ENCODE measurements around the gene PDE7B.

DNA sequence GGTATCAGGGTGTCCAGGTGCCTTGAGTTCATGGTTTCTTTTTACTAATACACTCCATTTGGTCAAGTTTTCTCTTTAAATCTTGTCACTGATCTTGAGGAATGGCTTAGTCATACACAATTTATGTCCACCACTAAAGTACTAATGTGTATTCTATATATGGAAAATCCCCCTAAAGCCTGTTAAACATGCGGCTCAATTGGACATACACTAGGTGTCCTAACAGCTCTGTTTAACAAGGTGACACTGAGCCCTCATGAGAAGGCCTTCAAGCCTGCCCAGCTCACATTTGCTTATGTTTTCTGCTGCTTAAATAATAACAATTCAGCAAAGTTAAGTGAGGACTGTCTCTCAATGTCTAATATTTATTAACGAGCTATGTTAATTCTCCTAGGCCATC is 31.5 kb downstream of the PDE7B start:
- TF ChIP-seq, protein P1, sequence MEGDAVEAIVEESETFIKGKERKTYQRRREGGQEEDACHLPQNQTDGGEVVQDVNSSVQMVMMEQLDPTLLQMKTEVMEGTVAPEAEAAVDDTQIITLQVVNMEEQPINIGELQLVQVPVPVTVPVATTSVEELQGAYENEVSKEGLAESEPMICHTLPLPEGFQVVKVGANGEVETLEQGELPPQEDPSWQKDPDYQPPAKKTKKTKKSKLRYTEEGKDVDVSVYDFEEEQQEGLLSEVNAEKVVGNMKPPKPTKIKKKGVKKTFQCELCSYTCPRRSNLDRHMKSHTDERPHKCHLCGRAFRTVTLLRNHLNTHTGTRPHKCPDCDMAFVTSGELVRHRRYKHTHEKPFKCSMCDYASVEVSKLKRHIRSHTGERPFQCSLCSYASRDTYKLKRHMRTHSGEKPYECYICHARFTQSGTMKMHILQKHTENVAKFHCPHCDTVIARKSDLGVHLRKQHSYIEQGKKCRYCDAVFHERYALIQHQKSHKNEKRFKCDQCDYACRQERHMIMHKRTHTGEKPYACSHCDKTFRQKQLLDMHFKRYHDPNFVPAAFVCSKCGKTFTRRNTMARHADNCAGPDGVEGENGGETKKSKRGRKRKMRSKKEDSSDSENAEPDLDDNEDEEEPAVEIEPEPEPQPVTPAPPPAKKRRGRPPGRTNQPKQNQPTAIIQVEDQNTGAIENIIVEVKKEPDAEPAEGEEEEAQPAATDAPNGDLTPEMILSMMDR (IDR thresholded peaks at IDR 0.05) = no peak
- TF ChIP-seq ZFX (IDR thresholded peaks at IDR 0.05; ENCODE audit: borderline replicate concordance) = no peak

Data from 22Rv1 (cell line).